PC-3 (cell line): ENCODE data around the gene SPTAN1. TPM values are rescaled to one million over a fixed set of nuclear protein-coding genes. Genes with fewer than 3 reads are reported as not detected.

Experiments used
- ATAC-seq: fragments of 200-7000 bp; cut with Tn5 transposase; 2 replicates; pipeline ENCODE4 v1.9.1; 2020; ENCODE audit warnings: mild to moderate bottlenecking, moderate library complexity
- BruUV-seq: library from RNA; stranded (reverse); fragments of 400-500 nt; replicated peaks from 2 replicates; lab custom pipeline; 2021; lab: Mats Ljungman, UMichigan
- CTCF ChIA-PET: fragments of 300-600 bp; sonication (Branson Sonifier 250); formaldehyde crosslinking; loops from one replicate; lab custom pipeline; 2022; ENCODE audit warnings: antibody characterized with exemption; lab: Charles Lee
- POLR2A ChIA-PET: fragments of 300-600 bp; sonication (Branson Sonifier 250); formaldehyde crosslinking; loops from one replicate; lab custom pipeline; 2022; ENCODE audit warnings: antibody characterized with exemption; ENCODE audit not compliant: unreplicated experiment; lab: Charles Lee
- DNase-seq: peaks from one replicate; pipeline ENCODE4 v3.0.0-alpha.2; 2015
- H2AFZ ChIP-seq: fragments of 300-600 bp; sonication (generic); 2 replicates; pipeline ENCODE4 v1.6.0; 2016; ENCODE audit warnings: antibody characterized with exemption, low read length
- H3F3A ChIP-seq: fragments of 300-600 bp; sonication (generic); one replicate; pipeline ENCODE4 v1.6.0; 2017; ENCODE audit warnings: antibody characterized with exemption, low read length, control low read depth, mild to moderate bottlenecking; ENCODE audit not compliant: unreplicated experiment
- H3K27ac ChIP-seq: fragments of 300-600 bp; sonication (generic); 2 replicates; pipeline ENCODE4 v1.5.1; 2016; ENCODE audit warnings: mild to moderate bottlenecking, low read length
- H3K27me3 ChIP-seq: fragments of 300-600 bp; sonication (generic); 2 replicates; pipeline ENCODE4 v1.6.1; 2016; ENCODE audit warnings: low read length, mixed read lengths
- H3K36me3 ChIP-seq: fragments of 300-600 bp; sonication (generic); 2 replicates; pipeline ENCODE4 v1.6.1; 2016; ENCODE audit warnings: low read depth, mixed run types, low read length, mixed read lengths
- H3K4me1 ChIP-seq: fragments of 300-600 bp; sonication (generic); 2 replicates; pipeline ENCODE4 v1.5.1; 2016; ENCODE audit warnings: low read length; ENCODE audit not compliant: insufficient read depth
- H3K4me2 ChIP-seq: fragments of 300-600 bp; sonication (generic); 2 replicates; pipeline ENCODE4 v1.6.0; 2016; ENCODE audit warnings: low read length
- H3K4me3 ChIP-seq: fragments of 300-600 bp; sonication (generic); 2 replicates; pipeline ENCODE4 v1.5.1; 2016; ENCODE audit warnings: mild to moderate bottlenecking, low read length, mixed read lengths
- H3K79me2 ChIP-seq: fragments of 300-600 bp; sonication (generic); 2 replicates; pipeline ENCODE4 v1.6.1; 2017; ENCODE audit warnings: low read length, mixed read lengths
- H3K9ac ChIP-seq: fragments of 300-600 bp; sonication (generic); 2 replicates; pipeline ENCODE4 v1.6.0; 2016; ENCODE audit warnings: mild to moderate bottlenecking, low read length
- H3K9me2 ChIP-seq: fragments of 300-600 bp; sonication (generic); replicated peaks from 2 replicates; pipeline ENCODE4 v1.6.1; 2016; ENCODE audit warnings: mixed run types, low read length, mixed read lengths
- H3K9me3 ChIP-seq: fragments of 300-600 bp; sonication (generic); 2 replicates; pipeline ENCODE4 v1.6.1; 2016; ENCODE audit warnings: low read length, mixed read lengths
- H4K20me1 ChIP-seq: fragments of 300-600 bp; sonication (generic); 2 replicates; pipeline ENCODE4 v1.6.1; 2016; ENCODE audit warnings: low read length, mixed read lengths
- CTCF ChIP-seq: fragments of 300-600 bp; sonication (generic); conservative IDR thresholded peaks from 2 replicates; pipeline ENCODE4 v1.5.1; 2017; ENCODE audit warnings: antibody characterized with exemption, low read depth, mild to moderate bottlenecking, low read length
- EZH2 ChIP-seq: fragments of 300-600 bp; sonication (generic); IDR thresholded peaks from one replicate; pipeline ENCODE4 v1.6.1; 2017; ENCODE audit warnings: antibody characterized with exemption, mild to moderate bottlenecking, low read length; ENCODE audit not compliant: unreplicated experiment
- EZH2phosphoT487 ChIP-seq: fragments of 300-600 bp; sonication (generic); IDR thresholded peaks from 2 replicates; pipeline ENCODE4 v1.6.1; 2018; ENCODE audit warnings: mild to moderate bottlenecking, antibody characterized with exemption, low read length, borderline replicate concordance
- intact Hi-C: fragments of 100-400 bp; cut with micrococcal nuclease; formaldehyde crosslinking; loops from 2 replicates; pipeline ENCODE4 v1.9.0; 2023
- total RNA-seq: library from RNA; depleted of rRNA; stranded (reverse); fragments of >200 nt; gene quantifications from 2 replicates; pipeline ENCODE4 v1.2.3, GENCODE V29; 2014

Gene SPTAN1
- total RNA-seq, 1 experiment from 2014 or later, result 221 TPM

- no peak; the same call in 1 of the 2 replicates for ATAC-seq
- Histone ChIP-seq H3K4me3 (no peak overlapping the region), H3K79me2 (no peaks in the 10 kb centered on the region), H3K9ac (no peak overlapping the region), H3K36me3 (no peaks in the 10 kb centered on the region), H3F3A (no peaks in the 10 kb centered on the region), H3K9me3 (no peaks in the 10 kb centered on the region), H3K4me1 (peaks cover 12% of the 10 kb centered on the region), H3K9me2 (no peaks in the 10 kb centered on the region), H3K27me3 (no peaks in the 10 kb centered on the region), H2AFZ (no peak overlapping the region), H3K4me2 (no peak overlapping the region), H3K27ac (no peak overlapping the region), H4K20me1 (no peaks in the 10 kb centered on the region)
- ChIA-PET CTCF (no interaction called here), POLR2A (no interaction called here)
- intact Hi-C loops, result no loop called here
- DNase-seq, result no peak
- BruUV-seq, result no TSS peak
- no peak for TF ChIP-seq EZH2phosphoT487
- no peak for TF ChIP-seq CTCF
- no peak for TF ChIP-seq EZH2
These were observed 25.7 kb upstream of the SPTAN1 start for GRCh38 chr9:128526720-128527119.

GRCh38 chr9:128528445-128529160 is 23.8 kb upstream of the SPTAN1 start:
- Histone ChIP-seq H3K4me1 (peaks cover 12% of the 10 kb centered on the region), H2AFZ (no peak overlapping the region), H3K4me3 (no peak overlapping the region), H3K9me2 (no peaks in the 10 kb centered on the region), H3K79me2 (no peaks in the 10 kb centered on the region), H3K9ac (no peak overlapping the region), H3K36me3 (no peaks in the 10 kb centered on the region), H3K9me3 (no peaks in the 10 kb centered on the region), H3F3A (no peaks in the 10 kb centered on the region), H3K27me3 (no peaks in the 10 kb centered on the region), H4K20me1 (no peaks in the 10 kb centered on the region), H3K4me2 (peak overlapping the region; percentile 19; the same call in 1 of the 2 replicates), H3K27ac (peak overlapping the region; percentile 60)
- ATAC-seq (peak; percentile 72), DNase-seq (peak; percentile 62)
- TF ChIP-seq EZH2 (no peak), CTCF (no peak), EZH2phosphoT487 (no peak)
- intact Hi-C loops, result no loop called here
- no TSS peak for BruUV-seq
- CTCF ChIA-PET, result interaction anchor here (0.5 kb wide), 1 partner anchor 18 kb away, joined by 14 read pairs; no protein-coding TSS in a partner anchor
- POLR2A ChIA-PET, result interaction anchor here (0.5 to 0.7 kb wide), 5 partner anchors 16 to 187 kb away, joined by 4 to 14 read pairs (median 8); partner anchors contain the start of gene SPTAN1

GRCh38 chr9:128529191-128529590 is 23.2 kb upstream of the SPTAN1 start:
- no peaks in the 10 kb centered on the region for H3K9me2 ChIP-seq
- DNase-seq (peak; percentile 12), ATAC-seq (peak; percentile 65)
- intact Hi-C loops, result no loop called here
- POLR2A ChIA-PET, result interaction anchor here (0.5 kb wide), 1 partner anchor 23 kb away, joined by 9 read pairs; the partner anchor contains the start of gene SPTAN1
- no peak overlapping the region for H3K9ac ChIP-seq
- no peaks in the 10 kb centered on the region for H4K20me1 ChIP-seq
- no peak overlapping the region for H2AFZ ChIP-seq
- no peaks in the 10 kb centered on the region for H3K36me3 ChIP-seq
- peaks cover 12% of the 10 kb centered on the region for H3K4me1 ChIP-seq
- no TSS peak for BruUV-seq
- TF ChIP-seq CTCF (no peak), EZH2 (no peak), EZH2phosphoT487 (no peak)
- CTCF ChIA-PET, result interaction anchor here (0.5 kb wide), 1 partner anchor 19 kb away, joined by 14 read pairs; no protein-coding TSS in a partner anchor
- H3K27ac ChIP-seq, result peak overlapping the region; percentile 60
- no peak overlapping the region for H3K4me3 ChIP-seq
- peak overlapping the region; percentile 19; the same call in 1 of the 2 replicates for H3K4me2 ChIP-seq
- no peaks in the 10 kb centered on the region for H3F3A ChIP-seq
- H3K79me2 ChIP-seq, result no peaks in the 10 kb centered on the region
- no peaks in the 10 kb centered on the region for H3K27me3 ChIP-seq
- H3K9me3 ChIP-seq, result no peaks in the 10 kb centered on the region
